Measurements from ENCODE around the gene EFR3B. TPM values are rescaled to one million over a fixed set of nuclear protein-coding genes. Genes with fewer than 3 reads are reported as not detected.
"Not testable (repeated sequence)": the region's sequence is repeated elsewhere in the genome, so short reads cannot be mapped to it uniquely, and the experiment has no call there.

EFR3B gene
- total RNA-seq (1 to 10 TPM; 5.6 to 6.1 TPM), polyA plus RNA-seq (1 to 10 TPM in 1 of 2 donors, under 1 TPM in 1; 0.68 to 1.7 TPM)
- long read RNA-seq, donor 1, result 0 reads
- long read RNA-seq, donor 2, result 0 reads
- long read RNA-seq, donor 3, full-length matches to known transcripts, result 1 of 1 reads
- long read RNA-seq, donor 3, partial matches to known transcripts, result 0 of 1 reads
- long read RNA-seq, donor 3, other reads (novel, unspliced or antisense), result 0 of 1 reads
- long read RNA-seq, donor 4, result 0 reads
- long read RNA-seq, donor 5, full-length matches to known transcripts, result 1 of 1 reads
- long read RNA-seq, donor 5, partial matches to known transcripts, result 0 of 1 reads
- long read RNA-seq, donor 5, other reads (novel, unspliced or antisense), result 0 of 1 reads

- Histone ChIP-seq H3K27me3 (ENCODE audit: control insufficient read depth in 3 of 3, insufficient read depth in 3 of 3, low read length in 2 of 3) (no peaks in the 10 kb centered on the region), H3K36me3 (ENCODE audit: control insufficient read depth in 4 of 4, insufficient read depth in 4 of 4, low read length in 4 of 4) (no peaks in the 10 kb centered on the region), H3K4me1 (ENCODE audit: control insufficient read depth in 5 of 5, insufficient read depth in 5 of 5, low read length in 5 of 5) (peaks cover 0 to 17% (median 8%) of the 10 kb centered on the region in 5 donors), H3K27ac (ENCODE audit: low read depth in 1 of 2, low read length in 1 of 2) (peak within 1 kb of the TSS; percentile 85 to 86), H3K9ac (ENCODE audit: insufficient read depth in 1 of 2, low read length in 2 of 2) (peak within 1 kb of the TSS; percentile 2 to 53), H3K4me3 (peak within 1 kb of the TSS; percentile 53), H3K9me3 (ENCODE audit: control insufficient read depth in 4 of 4, insufficient read depth in 3 of 4, low read length in 3 of 4) (no peaks in the 10 kb centered on the region)
- no peak for TF ChIP-seq CTCF (IDR thresholded peaks at IDR 0.05; ENCODE audit: control extremely low read depth, extremely low read depth)
- WGBS, 2 donors, result 1 to 2% methylated on average over 9 to 54 of the region's 54 CpGs
- DNase-seq (peak; percentile 96 to 98 (median 97)), ATAC-seq (ENCODE audit: insufficient read depth, low FRiP score) (peak; percentile 97)
These were observed at the start of gene EFR3B for GRCh38 chr2:25041928-25042320. EFR3B (plus strand) TSS chr2:25042076; CDS start chr2:25042313, 237 bp downstream.

- DNase-seq, result no peak
- TF ChIP-seq CTCF (IDR thresholded peaks at IDR 0.05; ENCODE audit: control extremely low read depth, extremely low read depth), result no peak
- H3K27me3 ChIP-seq (ENCODE audit: control insufficient read depth in 3 of 3, insufficient read depth in 3 of 3, low read length in 2 of 3), result no peaks in the 10 kb centered on the region
- 51 to 55% methylated on average over 6 of the region's 6 CpGs for WGBS, 2 donors
- ATAC-seq (ENCODE audit: insufficient read depth, low FRiP score), result no peak
- H3K9me3 ChIP-seq (ENCODE audit: control insufficient read depth in 4 of 4, insufficient read depth in 3 of 4, low read length in 3 of 4), result no peaks in the 10 kb centered on the region
- no peak overlapping the region for H3K4me3 ChIP-seq
- no peak overlapping the region for H3K27ac ChIP-seq (ENCODE audit: low read depth in 1 of 2, low read length in 1 of 2)
- H3K4me1 ChIP-seq (ENCODE audit: control insufficient read depth in 5 of 5, insufficient read depth in 5 of 5, low read length in 5 of 5), result peaks cover 0 to 7% (median 0%) of the 10 kb centered on the region in 5 donors
- no peaks in the 10 kb centered on the region for H3K36me3 ChIP-seq (ENCODE audit: control insufficient read depth in 4 of 4, insufficient read depth in 4 of 4, low read length in 4 of 4)
- no peak overlapping the region for H3K9ac ChIP-seq (ENCODE audit: insufficient read depth in 1 of 2, low read length in 2 of 2)
These were observed 48.3 kb upstream of the EFR3B start for GRCh38 chr2:24993406-24994145.

- ATAC-seq (ENCODE audit: insufficient read depth, low FRiP score) (no peak), DNase-seq (no peak)
- no peak for TF ChIP-seq CTCF (IDR thresholded peaks at IDR 0.05; ENCODE audit: control extremely low read depth, extremely low read depth)
These were observed 47.6 kb upstream of the EFR3B start for GRCh38 chr2:24994146-24994724.

GRCh38 chr2:24999097-24999496 lies 42.8 kb upstream of the EFR3B start:
- 77 to 84% methylated on average over 8 of the region's 8 CpGs for WGBS, 2 donors
- not testable (repeated sequence) for H3K27ac ChIP-seq (ENCODE audit: low read depth in 1 of 2, low read length in 1 of 2); H3K27me3 ChIP-seq (ENCODE audit: control insufficient read depth in 3 of 3, insufficient read depth in 3 of 3, low read length in 2 of 3); DNase-seq; H3K9ac ChIP-seq (ENCODE audit: insufficient read depth in 1 of 2, low read length in 2 of 2); H3K36me3 ChIP-seq (ENCODE audit: control insufficient read depth in 4 of 4, insufficient read depth in 4 of 4, low read length in 4 of 4); H3K4me1 ChIP-seq (ENCODE audit: control insufficient read depth in 5 of 5, insufficient read depth in 5 of 5, low read length in 5 of 5); ATAC-seq (ENCODE audit: insufficient read depth, low FRiP score); H3K9me3 ChIP-seq (ENCODE audit: control insufficient read depth in 4 of 4, insufficient read depth in 3 of 4, low read length in 3 of 4); H3K4me3 ChIP-seq

More at GRCh38 chr2:24994146-24994724, 47.6 kb upstream of the EFR3B start:
- WGBS, 2 donors, result 79 to 97% methylated on average over 1 of the region's 1 CpG
- Histone ChIP-seq H3K9ac (ENCODE audit: insufficient read depth in 1 of 2, low read length in 2 of 2) (no peak overlapping the region), H3K36me3 (ENCODE audit: control insufficient read depth in 4 of 4, insufficient read depth in 4 of 4, low read length in 4 of 4) (no peaks in the 10 kb centered on the region), H3K27me3 (ENCODE audit: control insufficient read depth in 3 of 3, insufficient read depth in 3 of 3, low read length in 2 of 3) (no peaks in the 10 kb centered on the region), H3K9me3 (ENCODE audit: control insufficient read depth in 4 of 4, insufficient read depth in 3 of 4, low read length in 3 of 4) (no peaks in the 10 kb centered on the region), H3K4me3 (no peak overlapping the region), H3K4me1 (ENCODE audit: control insufficient read depth in 5 of 5, insufficient read depth in 5 of 5, low read length in 5 of 5) (peaks cover 0 to 7% (median 0%) of the 10 kb centered on the region in 5 donors), H3K27ac (ENCODE audit: low read depth in 1 of 2, low read length in 1 of 2) (no peak overlapping the region)
